Cardiac septum (tissue), 1 donor: ENCODE data around the gene UBE3D. TPM values are rescaled to one million over a fixed set of nuclear protein-coding genes. Genes with fewer than 3 reads are reported as not detected.

Experiments
- DNase-seq: peaks from one replicate; pipeline ENCODE4 v3.0.0-alpha.2; 2020; ENCODE audit warnings: low spot score
- intact Hi-C: fragments of 100-400 bp; cut with DNase I; formaldehyde crosslinking; loops from one replicate; pipeline ENCODE4 v1.14.0; 2022
- long read RNA-seq: library from polyadenylated mRNA; unstranded; transcript quantifications from one replicate; pipeline ENCODE4 v2.0.0, GENCODE V29; 2021
- total RNA-seq: library from RNA; stranded (reverse); fragmentation: NEBNext Ultra II Directional; extraction: Animal tissue kit (Norgen Biotek cat#: 25700); gene quantifications from one replicate; pipeline ENCODE4 v1.2.1, GENCODE V29; 2021
- donor health status: DM: no; HTN: no; CAD: no.

UBE3D gene, protein sequence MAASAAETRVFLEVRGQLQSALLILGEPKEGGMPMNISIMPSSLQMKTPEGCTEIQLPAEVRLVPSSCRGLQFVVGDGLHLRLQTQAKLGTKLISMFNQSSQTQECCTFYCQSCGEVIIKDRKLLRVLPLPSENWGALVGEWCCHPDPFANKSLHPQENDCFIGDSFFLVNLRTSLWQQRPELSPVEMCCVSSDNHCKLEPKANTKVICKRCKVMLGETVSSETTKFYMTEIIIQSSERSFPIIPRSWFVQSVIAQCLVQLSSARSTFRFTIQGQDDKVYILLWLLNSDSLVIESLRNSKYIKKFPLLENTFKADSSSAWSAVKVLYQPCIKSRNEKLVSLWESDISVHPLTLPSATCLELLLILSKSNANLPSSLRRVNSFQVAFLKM
- 2.2 TPM for total RNA-seq
- long read RNA-seq, partial matches to known transcripts = 1 of 4 reads
- long read RNA-seq, other reads (novel, unspliced or antisense) = 1 of 4 reads

DNA sequence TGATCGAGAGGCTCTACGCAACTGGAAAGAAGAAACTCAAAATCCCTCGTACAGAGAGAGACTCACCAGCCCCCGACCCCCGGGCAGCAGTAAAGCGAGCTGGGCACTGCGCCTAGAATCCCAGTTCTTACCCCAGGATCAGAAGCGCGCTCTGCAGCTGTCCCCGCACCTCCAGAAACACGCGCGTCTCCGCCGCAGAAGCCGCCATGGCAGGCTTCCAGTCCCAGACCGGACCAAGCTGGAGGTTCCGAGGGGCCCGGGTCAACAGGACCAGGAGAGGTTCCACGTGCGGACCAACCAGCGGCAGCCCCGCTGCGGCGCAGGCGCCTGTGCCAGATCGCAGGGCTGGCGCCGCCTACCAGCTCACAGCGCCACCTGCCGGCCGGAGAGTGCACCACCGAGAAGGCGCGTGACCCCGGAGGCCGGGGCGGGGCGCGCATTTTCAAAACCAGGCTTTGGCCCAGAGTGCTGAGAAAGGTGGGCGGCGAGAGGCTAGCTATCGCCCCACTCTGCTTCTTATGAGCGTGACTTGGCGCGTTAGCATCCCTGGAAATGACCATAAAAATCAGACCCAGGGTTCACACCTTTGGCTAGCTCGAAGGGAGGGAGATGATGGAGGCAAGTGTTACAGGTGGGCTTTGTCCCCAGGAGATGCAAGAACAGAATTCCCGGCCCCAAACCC, at the start of gene UBE3D:
Gene UBE3D (minus strand): TSS at position 331 of the 682 bp plus-strand sequence. CDS start 123 bp downstream, at position 208.
- intact Hi-C loops = loop anchor here (1.0 to 5.0 kb wide), 3 partner anchors 127 to 447 kb away; partner anchors contain the start of genes PGM3, PRSS35 and RWDD2A
- peak; percentile 95 for DNase-seq

GRCh38 chr6:83114164-83114563, 48.5 kb upstream of the UBE3D start:
- no peak for DNase-seq
- intact Hi-C loops = no loop called here

- intact Hi-C loops = no loop called here
These were observed 47.6 kb upstream of the UBE3D start for GRCh38 chr6:83113258-83113657.

GRCh38 chr6:83108378-83108777, 42.7 kb upstream of the UBE3D start:
- intact Hi-C loops = no loop called here
- no peak for DNase-seq

More at GRCh38 chr6:83113258-83113657, 47.6 kb upstream of the UBE3D start:
- DNase-seq = no peak

GRCh38 chr6:83098589-83098988, 32.9 kb upstream of the UBE3D start:
- no peak for DNase-seq
- intact Hi-C loops = no loop called here

DNA sequence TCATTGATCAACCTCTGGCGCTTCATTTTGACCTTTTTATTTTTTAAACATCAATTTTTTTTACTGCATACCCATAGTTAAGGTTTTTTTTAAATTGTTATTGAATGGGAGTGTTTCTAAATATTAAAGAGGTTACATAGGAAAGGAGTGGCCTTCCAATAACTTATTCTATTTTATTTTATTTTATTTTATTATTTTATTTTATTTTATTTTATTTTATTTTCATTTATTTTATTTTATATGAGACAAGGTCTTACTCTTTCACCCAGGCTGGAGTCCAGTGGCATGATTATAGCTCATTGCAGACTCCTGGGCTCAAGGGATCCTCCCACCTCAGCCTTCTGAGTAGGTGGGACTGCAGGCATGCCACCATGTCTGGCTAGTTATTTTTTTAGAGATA, 32.0 kb upstream of the UBE3D start:
- DNase-seq = no peak
- intact Hi-C loops = no loop called here

GRCh38 chr6:83097204-83097603, 31.6 kb upstream of the UBE3D start:
- intact Hi-C loops = no loop called here

DNA sequence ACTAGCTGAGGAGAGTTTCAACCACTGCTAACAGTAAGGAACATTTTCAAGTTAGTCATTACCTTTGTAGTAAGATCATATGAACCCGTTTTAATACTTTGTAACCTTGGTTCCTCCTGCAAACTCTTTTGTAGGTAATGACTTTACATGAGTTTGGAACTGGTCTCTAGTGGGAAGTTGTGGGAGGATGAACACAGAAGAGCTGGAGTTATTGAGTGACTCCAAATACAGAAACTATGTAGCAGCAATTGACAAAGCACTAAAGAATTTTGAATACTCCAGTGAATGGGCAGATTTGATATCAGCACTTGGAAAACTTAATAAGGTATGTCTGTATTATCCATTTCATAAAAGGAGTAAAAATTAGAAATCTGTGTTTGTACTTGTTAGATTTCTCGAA, 31.1 kb upstream of the UBE3D start:
- intact Hi-C loops = no loop called here

More at GRCh38 chr6:83097204-83097603, 31.6 kb upstream of the UBE3D start:
- no peak for DNase-seq

DNA sequence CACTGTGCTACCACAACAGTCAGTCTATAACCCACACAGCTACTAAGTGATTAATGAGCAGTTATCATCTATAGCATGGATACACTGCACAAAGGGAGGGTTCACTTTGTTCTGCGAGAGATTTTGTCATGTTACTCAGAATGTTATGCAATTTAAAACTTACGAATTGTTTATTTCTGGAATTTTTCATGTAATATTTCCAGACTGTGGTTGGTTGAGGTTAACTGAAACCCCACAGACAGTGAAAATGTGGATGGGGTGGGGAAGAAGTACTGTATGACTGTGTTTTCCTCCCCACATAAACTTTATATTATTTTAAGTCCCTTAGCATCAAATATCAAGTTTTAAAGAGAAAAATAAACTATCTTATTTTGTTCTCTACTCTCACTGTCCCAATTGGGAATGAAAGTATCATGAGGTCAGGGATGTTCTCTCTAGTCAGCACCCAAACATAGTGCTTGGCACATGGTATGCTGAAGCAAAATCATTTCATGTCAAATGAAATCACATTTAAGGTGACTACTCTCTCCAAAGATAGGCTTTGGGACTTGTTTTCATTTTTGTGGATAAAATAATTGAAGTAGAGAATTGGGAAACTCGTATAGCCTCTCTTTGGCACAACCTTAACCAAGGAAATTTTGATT, 27.2 kb upstream of the UBE3D start:
- no peak for DNase-seq
- intact Hi-C loops = no loop called here

More for the DNA sequence above, 31.1 kb upstream of the UBE3D start:
- no peak for DNase-seq

DNA sequence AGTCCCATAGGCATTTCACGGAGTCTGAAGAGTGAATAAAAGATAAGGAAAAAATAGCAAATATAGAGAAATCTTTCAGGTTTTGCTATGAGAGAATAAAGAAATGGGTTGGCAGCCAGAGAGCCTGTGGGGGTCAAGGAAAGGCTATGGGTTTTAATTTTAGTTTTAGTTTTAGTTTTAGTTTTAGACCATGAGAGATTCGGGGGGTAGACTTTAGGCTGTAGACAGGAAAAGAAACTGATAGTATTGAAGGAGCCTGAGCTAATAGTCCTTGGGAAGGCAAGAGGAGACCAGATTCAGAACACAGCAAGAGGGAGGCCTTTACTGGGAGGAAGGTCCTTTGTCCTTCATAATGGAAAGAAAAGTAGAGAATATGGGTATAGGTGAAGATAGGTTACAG, 21.1 kb upstream of the UBE3D start:
- intact Hi-C loops = no loop called here
- no peak for DNase-seq

GRCh38 chr6:83083476-83083875, 17.8 kb upstream of the UBE3D start:
- no peak for DNase-seq
- intact Hi-C loops = no loop called here

- intact Hi-C loops = no loop called here
- no peak for DNase-seq
These were observed 8.0 kb upstream of the UBE3D start for GRCh38 chr6:83073615-83074014.

DNA sequence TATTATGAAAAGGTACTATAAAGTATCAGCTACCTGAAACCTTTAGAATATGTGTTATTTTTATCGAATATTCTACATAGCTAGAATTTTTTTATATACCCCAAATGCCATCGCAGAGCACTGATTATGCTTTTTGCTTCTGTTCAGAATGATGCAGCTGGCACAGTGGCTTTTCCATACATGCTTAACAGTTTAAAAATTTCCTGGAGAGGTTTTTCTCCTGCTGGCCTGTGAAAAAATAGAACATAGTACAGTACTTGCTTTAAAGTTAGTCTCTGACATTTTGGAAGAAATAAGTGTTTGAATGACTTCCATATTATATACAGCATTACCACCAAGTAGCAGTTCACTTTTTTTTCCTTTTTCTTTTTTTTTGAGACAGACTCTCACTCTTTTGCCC, 7.1 kb upstream of the UBE3D start:
- DNase-seq = no peak
- intact Hi-C loops = no loop called here

- no peak for DNase-seq
- intact Hi-C loops = no loop called here
These were observed 6.1 kb upstream of the UBE3D start for GRCh38 chr6:83071707-83072106.

DNA sequence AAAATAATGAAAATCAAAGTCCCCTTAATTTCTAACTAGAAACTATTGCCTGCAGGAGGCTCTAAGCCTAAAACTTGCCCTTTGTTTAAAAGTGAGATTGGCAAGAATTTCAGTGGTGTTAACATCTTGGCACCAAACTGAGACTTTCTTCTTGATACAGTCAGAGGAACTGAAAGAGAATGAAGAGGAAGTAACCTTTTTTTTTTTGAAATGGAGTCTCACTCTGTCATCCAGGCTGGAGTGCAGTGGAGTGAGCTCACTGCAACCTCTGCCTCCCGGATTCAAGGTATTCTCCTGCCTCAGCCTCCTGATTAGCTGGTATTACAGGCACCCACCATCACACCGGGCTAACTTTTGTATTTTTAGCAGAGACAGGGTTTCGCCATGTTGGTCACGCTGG, 5.4 kb upstream of the UBE3D start:
- intact Hi-C loops = no loop called here
- DNase-seq = no peak

DNA sequence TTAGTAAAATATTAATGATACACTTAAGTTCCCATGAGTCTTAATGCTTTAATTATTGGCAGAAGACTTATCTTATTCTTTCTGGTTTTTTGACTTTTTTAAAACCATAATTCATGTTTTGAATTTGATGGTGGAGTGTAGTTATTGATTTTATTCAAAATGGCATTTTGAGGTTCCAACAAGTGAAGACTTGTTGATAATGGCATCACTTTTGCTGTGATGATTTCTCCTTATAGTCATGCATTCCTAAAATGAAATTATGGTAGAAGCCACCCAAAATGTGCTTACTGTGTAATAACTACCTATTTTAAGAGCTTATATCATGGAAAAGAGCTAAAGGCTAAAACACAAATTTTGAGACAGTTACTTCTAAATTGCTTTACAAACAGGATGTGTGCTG, 4.0 kb upstream of the UBE3D start:
- intact Hi-C loops = loop anchor here (5.0 kb wide), 2 partner anchors 123 to 443 kb away; partner anchors contain the start of genes PGM3, PRSS35 and RWDD2A
- DNase-seq = no peak

GRCh38 chr6:83068616-83069015, 3.0 kb upstream of the UBE3D start:
- intact Hi-C loops = loop anchor here (5.0 kb wide), 2 partner anchors 124 to 444 kb away; partner anchors contain the start of genes PGM3, PRSS35 and RWDD2A
- DNase-seq = no peak

DNA sequence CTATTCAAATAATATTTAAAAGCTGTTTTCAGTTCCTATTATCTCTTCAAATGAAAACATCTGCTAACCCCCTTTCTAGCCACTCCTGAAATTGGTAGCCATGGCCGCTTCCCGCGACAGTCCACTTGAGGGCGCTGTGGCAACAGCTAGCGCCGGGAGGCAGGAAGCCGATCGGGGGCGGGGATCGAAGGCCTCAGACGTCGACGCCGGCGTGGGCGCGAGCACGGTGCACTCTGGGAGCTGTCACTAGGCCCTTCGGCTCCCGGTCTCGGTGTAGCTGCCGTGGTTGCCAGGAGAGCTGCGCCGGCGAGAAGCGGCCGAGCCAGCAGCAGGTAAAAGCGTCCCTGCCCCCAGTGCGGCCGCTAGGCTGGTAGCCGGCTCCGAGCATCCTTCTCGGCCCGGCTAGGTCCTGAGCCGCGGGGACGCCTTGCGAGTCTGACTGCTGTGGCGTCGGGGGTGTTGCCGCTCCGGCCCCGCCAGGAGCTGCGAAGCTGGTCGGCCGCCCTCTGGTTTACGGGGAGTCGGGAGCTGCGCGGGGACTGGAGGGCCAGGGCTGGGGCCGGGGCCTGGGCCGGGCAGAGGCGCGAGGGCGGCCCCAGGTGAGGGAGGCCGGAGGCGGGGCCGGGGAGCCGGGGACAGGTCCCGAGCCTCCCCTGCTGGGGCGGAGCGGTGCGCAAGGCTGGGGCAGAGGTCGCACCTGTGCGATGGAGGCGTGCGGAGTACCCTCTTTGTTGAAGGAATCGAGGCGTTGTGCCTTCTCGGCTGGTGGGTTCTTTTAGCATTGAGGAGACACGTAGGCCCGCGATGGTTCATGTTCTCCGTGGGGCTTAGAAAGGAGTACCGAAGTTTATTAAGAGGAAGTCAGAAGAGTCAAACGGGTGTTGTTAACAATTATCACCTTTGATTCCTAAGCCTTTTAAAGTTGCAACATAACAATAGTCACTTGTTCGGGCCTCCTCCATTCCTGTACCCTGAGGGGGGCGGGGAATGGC, 2.1 kb upstream of the UBE3D start, which contains the start of gene DOP1A:
Gene DOP1A (plus strand): TSS at position 224 of the 992 bp plus-strand sequence. CDS start 29,307 bp downstream, outside the sequence.
- peak; percentile 98 for DNase-seq
- intact Hi-C loops = loop anchor here (5.0 kb wide), 2 partner anchors 125 to 445 kb away; partner anchors contain the start of genes PGM3, PRSS35 and RWDD2A

GRCh38 chr6:83062225-83062624, 3.4 kb downstream of the UBE3D start:
- intact Hi-C loops = no loop called here
- no peak for DNase-seq
